GM19468 (cell line): Measurements from ENCODE around the gene FGR.

Source experiments
- ATAC-seq: cut with Tn5 transposase; IDR thresholded peaks from one replicate; pipeline ENCODE4 v1.9.1; 2021; ENCODE audit warnings: mild to moderate bottlenecking, moderate library complexity, moderate number of reproducible peaks; ENCODE audit not compliant: unreplicated experiment; ENCODE audit errors: extremely low read depth

FGR gene

DNA sequence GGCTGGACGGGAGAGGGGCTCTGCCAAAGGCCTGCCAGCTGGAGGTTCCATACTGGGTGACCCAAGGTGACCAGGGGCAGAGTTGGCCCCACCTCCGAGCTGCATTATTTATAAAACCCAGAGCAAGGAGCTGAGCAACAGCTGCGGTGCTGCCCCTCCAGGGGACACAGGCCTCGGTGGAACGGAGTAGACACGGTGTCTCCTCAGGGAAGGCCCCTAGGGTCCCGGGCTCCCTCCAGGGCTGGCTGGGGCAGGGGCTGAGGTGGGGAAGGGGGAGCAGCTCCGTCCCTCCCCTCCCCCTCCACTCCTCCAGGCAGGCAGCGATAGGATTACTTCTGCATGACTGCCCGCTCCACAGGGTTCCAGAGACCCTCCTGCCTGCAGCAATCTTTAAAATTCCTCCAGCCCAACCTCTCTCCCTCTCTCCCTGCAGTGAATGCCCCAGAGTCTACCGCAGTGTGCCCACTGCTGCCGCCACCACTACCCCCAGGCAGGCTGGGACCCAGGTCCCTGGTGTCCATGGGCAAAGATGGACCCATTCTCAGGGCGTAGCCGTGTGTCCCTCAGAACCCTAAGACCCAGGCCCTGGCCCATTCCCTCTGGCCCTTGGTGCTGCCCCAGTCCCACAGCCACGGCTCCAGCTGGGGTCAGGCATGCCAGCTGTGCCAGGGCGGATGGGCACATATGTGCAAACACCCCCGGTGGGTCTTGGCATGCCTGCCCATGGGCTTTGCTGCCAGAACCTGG is 41.9 kb downstream of the FGR start:
- ATAC-seq = no peak

DNA sequence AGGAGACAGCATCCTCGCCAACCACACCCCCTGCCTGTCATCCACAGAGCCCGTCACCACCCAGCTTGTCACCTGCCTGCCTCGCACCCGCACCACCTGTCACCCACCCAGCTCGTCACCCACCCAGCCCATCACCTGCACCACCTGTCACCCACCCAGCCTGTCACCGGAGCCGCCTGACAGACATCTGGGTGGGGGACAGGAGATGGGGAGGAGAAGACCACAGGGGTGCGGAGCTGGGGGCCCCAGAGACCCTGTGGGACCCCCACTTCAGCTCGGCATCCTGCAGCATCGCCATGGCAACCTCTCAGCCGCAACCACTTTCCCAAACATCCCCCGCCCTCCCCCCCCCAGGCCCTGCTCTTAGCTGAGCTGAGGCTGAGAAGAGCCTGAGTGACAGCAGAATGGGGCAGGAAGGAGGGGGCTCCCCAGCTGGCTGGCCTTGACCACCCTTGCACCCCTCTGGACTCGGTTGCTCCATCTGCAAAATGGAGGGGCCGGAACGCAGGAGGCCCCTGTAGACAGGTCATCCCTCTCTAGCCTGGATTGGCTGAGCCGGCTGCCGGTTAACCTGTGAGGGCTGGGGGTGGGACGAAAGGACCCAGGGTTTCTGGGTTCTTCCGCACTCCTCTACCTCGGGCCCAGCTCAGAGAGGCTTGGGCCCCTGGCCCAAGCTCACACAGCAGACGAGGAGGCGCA is 42.6 kb downstream of the FGR start:
- no peak for ATAC-seq

DNA sequence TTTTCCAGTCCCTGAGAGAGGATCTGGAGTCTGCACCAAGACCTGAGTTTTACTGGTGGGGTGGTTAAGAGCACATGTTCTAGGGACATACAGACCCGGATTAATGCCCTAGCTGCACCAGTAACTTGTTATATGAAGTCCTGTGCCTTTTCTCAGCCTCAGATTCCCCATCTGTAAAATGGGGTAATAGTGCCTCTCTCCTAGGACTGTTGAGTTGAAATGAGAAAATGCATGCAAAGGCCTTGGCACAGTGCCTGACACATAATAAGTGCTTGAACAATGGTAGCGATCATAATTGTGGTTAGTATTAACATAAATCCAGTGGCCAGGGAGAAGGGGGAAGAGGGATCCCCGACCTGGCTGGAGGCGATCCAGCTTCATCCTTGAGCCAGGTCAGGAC is 43.4 kb downstream of the FGR start:
- no peak for ATAC-seq

DNA sequence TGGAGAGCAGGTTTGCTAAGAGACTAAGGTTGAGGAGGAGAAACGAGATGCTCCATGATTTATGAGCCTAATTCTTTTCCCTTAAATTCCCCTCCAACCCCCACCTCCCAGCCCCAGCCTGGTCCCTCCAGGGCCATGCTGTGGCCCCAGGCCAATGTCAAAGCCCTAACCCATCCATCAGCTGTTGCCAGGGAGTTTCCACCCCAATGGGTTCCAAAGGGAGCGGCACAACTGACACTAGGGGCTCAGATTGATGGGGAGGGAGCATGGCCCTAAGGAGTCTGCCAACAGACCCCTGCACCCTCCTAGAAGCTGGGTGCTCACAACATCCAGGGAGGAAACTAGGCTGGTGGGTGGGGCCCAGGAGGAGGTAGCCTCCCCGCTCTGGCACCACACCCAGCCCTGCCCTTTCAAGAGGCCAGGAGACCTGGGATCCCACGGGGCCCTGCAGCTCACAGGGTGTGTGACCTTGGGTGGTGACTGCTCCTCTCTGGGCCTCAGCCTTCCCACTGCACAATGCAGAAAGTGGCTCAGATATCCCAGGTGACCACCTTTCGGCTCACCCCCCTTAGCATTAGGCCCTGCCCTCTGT is 44.0 kb downstream of the FGR start:
- ATAC-seq = no peak

DNA sequence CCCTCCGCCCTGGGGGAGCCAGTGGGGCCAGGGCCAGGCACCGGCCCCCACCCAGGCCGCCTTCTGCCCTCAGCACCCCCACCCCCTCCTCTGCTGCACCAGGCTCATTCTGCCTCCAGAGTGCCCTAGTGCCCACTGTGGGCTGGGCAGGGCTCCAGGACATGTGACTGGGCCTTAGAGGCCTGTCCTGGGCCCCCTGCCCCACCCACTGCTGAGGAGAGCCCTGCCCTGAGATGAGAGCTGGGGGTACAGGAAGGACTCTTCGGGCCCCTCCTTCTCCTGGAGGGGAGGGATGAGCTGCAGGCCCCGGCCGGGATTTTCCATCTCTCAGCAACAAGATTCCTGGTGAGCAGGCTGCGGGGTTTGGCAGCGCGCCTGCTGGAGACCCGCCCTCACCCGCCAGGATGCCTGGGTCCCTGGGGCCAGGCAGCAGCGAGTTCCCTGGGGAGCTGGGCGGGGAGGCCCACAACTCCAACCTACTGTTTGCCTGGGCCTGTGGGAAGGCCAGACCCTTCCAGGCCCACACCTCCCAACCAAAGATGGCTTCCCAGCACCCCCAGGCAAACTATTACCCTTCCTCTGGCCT is 45.1 kb downstream of the FGR start:
- no peak for ATAC-seq

DNA sequence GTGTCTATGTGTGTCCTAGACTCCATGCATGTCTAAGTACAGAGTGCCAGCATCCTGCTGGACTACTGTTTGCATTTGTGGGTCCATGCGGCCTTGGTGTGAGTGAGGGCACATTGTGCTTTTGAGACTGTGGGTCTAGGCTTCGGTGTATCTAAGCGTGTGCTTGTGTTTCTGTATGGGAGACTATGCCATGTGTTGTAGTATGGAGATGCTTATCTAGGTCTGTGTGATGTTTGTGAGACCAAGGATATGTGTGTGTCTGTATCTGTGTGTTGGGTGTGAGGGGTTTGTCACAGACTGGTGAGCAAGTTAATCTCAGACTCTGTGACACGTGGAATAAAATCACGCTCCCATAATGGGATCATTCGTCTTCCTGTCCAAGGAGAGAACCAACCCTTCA is 45.5 kb downstream of the FGR start:
- no peak for ATAC-seq

DNA sequence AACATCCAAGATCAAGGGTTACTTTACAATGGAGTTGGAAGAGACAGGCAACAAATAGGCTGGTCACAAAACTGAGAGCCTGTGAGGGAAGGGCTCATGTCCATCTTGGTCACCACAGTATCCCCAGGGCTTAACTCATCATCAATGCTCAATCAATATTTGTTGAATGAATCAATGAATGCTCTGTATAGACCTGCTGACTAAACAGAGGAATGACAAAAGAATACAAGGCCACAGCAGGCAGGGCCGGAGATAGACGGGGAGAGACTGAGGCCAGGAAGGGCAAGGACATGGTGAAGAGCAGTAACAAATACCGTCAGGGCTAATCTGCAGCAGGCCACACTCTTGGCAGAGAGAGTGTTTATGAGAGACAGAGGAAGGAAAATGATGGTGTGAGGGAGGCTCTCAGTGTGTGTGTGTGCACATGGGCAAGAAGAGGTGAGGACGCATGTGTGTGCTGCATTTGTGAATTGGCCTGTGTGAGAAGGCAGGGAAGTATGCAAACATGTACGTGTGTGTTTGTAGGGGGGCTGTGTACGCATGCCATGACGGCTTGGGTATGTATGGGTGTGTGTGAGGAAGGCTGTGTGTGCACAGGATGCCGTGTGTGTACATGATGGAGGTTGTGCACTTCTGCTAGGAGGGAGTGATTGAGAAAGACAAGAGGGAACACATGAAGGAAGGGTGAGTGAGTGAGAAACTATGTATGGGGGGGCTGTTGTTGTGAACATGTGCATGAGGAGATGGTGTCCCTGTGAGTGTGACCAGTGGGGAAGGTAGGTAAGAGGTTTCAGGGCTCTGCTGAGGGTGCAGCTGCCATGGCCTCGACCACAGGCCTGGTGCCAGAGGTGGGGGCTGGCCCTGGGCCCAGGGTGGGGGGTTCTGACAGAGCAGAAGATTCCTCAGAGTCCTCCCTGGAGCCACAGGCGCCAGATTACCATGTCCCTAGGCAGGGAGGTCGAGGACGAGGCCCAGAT is 46.4 kb downstream of the FGR start:
- no peak for ATAC-seq

DNA sequence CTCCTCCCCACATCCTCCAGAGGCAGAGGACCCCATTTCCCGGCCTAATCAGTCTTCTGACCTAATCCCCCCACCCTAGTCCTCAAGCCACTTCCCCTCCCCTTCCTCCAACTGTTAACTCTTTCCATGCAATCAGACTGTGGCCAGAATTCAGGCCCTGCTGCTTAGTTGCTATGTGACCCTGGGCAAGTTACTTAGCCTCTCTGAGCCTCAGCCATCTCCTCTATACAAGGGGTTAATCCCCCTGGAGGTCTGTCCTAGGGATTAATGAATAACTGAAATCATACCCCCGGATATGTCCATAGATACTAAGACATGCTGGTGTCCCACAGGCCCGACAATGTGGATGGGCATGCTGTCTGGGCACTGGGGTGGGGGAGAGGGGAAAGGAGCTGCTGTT is 49.3 kb downstream of the FGR start:
- ATAC-seq = no peak

DNA sequence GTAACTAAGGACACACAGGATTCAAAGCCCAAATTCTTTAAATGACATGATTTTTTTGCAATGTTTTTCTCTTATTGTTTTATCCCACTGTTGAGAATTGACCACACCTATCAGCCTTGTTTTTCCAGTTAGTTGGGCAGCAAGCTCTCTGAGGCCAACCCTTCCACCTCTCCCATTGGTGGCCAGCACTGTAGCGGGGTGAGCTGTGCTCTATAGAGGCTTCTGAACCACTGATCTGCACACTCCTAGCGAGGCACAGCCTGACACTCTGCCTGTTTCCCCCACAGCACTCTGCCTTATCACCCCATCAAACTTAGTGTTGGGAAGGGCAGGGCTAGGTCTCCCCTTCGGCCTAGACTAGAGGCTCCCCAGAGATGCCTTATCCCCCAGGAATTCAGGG is 50.5 kb downstream of the FGR start:
- ATAC-seq = no peak

DNA sequence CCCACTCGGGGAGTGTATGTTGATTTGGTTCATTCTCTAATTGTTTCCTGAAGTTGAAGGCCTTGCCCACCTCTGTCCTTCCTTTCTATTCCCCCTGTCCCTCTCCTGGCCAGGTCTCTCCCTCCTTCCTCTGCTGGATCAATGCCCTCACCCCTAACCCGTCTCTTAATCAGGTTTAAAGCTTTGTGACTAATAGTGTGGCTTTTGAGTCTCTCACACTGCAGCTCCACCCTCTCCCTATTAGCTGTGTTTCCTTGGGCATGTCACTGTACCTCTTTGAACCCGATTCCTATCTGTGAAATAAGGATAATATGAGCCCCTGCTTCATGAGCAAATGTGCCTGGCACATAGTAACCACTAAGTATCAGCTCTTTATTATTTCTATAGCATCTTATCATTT is 51.5 kb downstream of the FGR start:
- no peak for ATAC-seq

DNA sequence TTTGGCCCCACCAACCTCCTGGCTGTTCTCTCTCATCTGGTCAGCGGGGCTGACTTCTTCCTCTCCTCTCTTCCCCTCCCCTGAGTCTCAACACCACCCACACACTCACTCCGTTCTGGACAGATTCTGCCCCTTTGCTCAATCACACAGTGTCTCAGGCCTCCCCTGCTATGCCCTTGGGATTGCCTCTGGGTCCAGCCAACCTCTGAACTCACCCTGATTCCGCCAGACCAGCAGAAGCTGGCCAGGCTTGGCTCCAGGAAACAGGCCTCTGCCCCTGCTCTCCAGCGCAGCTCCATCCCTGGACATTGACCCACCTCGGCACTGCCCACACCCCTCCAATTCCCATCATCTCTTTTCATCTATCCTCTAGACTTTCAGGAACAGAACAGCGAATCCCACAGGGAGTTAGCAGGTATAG is 53.2 kb downstream of the FGR start:
- no peak for ATAC-seq

DNA sequence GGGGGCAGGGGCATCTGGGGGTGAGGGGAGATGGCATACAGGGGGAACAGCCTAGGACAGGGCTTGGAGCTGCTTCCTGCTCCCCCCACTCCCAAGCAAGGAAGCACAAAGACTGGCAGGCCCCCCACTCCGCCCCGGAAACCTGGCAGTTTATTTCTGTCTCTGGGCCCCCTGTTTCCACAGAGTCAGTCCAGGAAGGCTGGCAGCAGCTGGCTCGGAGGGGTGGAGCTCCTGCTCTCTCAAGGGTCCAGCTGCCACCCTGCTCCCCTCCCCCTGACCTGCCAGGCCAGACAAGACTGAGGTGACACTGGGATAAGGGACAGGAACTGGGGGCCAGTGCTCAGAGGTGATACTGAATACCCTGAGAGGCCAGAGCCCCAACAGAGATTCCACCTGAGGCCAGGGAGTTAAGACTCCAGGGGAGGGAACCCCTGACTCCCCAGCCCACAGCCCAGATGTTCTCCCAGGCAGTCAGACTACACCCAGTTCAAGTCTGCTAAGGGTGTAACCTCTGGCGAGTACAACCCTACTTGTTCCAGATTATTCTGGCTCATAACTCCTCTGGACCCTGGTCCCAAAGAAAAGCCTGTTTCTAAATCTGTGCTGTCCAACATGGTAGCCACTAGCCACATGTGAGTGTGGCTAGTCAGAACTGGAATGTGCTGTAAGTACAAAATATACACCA is 57.3 kb downstream of the FGR start:
- ATAC-seq = no peak

DNA sequence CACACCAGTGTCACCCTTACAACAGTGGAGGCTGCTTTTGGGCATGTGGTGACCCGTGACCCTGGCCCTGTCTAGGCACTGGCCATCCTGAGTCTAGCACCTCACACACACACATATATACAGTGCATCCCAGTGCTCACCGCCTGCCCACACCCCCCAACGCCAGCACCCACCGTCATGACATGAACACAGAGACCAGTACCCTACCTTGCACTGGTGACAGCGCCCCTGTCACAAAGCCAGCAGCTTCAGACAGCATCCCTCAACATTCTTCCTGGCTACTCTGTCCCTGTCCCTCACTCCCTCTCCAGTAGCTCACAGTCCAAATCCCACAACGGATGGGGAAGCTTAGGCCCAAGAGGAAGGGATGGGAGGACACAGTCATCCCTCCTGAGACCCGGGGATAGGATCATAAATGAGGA is 58.2 kb downstream of the FGR start:
- no peak for ATAC-seq

DNA sequence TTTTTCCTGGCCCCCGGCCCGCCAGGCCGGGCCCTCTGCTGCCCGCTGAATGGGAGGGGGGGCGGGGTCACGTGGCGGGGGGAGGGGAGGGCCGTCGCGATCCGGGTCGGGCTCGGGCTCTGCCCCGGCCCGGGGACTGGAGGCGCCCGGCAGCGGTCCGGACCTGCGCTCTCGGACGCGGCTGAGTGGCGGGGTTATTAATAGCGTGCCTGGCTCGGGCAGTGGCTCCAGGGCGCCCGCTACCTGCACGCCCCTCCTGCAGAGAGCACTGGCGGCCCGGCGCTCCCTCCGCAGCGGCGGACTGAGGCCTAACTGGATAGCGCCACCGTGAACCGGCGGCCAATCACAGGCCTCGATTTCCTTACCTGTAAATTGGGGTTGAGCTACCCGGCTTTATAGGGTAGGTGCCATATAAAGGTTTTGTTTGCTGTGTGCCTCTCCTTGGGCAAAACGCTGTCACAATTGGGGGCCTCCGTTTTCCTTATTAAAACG is 59.1 kb downstream of the FGR start:
- no peak for ATAC-seq

DNA sequence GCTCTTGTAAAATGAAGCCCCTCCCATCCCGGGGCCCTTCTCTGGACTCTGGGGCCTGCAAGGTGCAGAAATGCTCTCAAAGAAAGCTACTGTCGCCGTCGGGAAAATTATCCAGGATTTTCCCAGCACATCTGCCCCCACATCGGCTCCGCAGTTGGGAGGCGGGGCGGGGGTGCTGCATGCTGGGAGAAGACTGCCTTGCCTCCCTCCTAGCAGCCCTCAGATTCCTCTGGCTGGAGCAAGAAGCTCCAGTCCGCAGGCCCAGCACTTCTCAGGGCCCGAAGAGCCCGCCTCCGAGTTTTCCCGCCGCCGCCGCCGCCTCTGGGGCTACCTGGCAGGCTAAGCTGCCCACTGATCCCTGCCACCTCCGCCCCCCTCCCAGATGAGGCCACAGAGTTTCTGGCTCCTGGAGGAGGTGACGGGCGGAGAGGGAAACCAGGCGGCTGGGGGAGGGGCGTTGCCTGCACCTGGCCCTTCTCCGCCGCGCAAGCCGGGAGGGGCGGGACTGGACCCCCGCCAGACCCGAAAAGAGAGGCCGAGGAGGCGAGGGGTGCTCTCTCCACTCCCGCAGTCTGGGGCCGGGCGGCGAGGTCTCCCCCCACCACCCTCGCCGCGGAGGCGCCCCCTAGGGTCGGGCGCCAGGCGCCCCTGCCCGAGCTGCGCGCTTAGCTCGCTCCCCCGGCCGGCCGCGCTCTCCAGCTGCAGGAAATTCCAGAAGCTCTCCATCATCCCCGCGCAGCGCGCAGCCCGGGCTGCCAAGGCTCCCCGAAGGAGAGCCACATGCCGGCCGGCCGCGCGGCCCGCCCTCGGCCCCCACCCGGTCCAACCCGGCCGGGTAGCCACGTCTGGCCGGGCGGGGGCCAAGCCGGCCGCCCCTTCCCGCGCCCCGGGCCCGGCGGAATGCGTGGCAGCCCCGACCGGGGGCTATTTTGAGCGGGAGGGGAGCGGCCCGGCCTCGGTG is 59.8 kb downstream of the FGR start:
- ATAC-seq = no peak

DNA sequence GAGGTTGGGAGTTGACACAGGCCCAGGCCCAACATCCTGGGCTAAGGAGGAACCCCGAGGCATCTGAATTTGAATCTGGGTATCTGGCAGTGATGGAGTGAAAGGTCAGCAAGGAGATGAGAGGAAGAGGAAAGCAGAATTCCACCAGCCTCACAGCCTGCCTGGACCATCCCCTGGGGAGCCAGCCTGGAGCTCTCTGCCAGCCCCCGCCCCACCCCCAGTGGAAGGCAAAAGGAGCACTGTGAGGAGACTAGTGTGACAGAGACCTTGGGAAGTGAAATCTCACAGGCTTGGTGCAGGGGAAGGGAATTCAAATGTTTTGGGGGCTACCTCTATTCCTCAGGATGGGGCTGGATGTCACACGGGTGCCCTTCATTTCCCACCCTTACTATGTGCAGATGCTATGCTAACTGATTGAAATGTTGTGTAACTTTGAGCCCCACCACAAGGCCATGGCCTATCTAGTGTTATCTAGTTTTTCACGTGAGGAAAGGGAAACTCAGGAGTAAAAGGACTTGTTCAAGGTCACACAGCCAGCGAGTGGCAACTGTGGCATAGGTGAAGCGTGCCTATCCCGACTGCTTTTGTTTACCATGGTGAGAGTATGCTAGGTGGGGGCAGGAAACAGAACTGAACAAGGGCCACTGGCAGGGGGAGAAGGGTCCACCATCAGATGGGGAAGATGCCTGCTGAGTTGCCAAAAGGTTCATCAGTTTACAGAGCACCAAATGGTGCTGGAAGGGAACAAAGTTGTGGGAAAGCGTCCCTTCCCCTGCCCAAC is 60.8 kb downstream of the FGR start:
- no peak for ATAC-seq

DNA sequence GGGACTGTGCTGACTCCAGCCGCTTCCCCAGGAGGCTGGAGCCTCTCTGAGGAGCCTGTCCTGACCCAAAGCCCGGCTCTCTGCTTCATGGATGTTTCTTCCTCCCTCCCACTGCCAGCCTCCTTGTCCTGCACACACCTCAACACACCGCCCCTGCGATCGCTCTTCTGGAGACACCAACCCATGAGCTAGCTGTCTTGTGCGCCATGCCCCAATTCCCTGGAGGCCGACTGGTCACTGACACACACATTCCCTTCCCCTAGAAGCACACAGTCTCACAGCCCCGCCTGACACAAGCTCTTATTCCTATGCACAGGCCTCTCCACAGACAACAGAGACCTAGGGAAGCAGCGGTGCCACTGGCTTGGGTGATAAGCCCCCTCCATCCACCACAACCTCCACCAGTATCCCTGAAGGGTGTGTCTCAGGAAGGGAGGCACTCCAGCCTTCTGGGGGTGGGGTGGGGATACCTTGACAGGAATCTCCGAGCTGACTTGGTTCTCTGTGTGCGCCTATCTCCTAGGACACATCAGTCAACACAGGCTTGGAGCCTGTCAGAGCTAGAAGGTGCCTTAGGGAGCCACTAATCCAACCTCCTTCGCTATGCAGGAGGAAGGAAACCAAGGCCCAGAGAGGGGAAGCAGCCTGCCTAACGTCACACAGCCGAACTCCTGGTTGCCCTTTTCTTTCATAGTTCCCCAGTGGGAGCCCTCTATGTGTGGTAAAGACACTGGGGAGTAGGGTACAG is 62.1 kb downstream of the FGR start:
- no peak for ATAC-seq
